GM19328 (cell line): ENCODE measurements around the gene LEFTY1.

Experiments
- ATAC-seq: cut with Tn5 transposase; IDR thresholded peaks from one replicate; pipeline ENCODE4 v1.9.1; 2021; ENCODE audit warnings: mild to moderate bottlenecking, moderate library complexity; ENCODE audit not compliant: unreplicated experiment

Gene LEFTY1

DNA sequence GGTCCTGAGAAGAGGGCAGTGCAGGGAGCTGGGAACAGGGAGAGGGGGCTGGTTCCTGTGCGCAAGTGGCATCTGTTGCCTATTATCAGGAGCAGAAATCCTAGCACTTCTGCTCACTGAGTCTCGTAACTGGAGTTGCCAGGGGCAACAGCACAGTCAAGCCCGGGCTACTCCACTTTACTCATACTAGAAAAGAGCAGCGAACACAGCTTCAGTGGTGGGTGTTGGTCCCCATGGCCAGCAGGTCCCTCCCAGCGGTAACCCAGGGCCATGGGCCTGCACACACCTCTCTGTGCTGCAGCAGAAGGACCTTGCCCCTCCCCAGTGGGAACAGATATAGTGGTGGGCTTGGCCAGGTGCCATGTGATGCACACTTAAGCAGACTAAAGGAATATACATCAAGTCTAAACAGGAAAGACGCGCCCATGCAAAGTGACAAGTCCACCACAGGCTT lies 26.6 kb upstream of the LEFTY1 start:
- no peak for ATAC-seq

DNA sequence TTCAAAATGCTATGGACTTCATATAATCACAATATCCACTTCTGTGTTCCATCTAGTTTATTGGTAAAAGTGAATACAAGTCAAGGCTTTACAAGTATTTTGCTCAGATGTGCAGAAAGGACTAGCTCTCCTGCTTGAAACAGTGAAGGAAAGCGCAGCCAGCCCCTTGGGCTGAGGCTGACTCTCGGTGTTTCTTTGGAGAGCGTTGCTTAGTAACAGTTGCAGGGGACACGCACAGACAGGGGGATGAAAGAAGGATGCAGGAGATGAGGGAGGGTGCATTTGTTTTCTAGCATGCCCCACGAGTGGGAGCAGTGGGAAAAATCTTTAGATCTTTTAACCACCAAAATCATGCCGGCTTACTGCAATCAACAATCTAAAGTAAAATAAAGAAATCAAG lies 26.0 kb upstream of the LEFTY1 start:
- no peak for ATAC-seq

DNA sequence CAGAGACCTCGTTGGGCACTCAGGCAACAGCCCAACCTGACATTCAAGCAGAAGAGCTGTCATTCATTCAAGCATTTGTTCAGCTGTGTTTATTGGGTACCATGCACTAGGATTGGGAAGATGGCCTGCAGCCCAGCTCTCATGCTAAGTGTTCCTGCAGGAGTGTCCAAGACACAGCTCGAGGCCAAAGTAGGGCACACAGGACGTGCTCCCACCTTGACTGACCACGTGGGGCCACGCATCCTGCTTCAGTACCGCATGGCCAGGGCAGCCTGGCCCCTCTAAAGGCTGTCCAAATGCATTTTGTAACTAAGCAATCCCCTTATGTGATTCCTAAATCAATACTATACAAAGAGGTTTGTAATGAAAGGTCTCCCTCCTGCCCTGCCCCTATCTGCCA lies 25.4 kb upstream of the LEFTY1 start:
- ATAC-seq, result no peak

DNA sequence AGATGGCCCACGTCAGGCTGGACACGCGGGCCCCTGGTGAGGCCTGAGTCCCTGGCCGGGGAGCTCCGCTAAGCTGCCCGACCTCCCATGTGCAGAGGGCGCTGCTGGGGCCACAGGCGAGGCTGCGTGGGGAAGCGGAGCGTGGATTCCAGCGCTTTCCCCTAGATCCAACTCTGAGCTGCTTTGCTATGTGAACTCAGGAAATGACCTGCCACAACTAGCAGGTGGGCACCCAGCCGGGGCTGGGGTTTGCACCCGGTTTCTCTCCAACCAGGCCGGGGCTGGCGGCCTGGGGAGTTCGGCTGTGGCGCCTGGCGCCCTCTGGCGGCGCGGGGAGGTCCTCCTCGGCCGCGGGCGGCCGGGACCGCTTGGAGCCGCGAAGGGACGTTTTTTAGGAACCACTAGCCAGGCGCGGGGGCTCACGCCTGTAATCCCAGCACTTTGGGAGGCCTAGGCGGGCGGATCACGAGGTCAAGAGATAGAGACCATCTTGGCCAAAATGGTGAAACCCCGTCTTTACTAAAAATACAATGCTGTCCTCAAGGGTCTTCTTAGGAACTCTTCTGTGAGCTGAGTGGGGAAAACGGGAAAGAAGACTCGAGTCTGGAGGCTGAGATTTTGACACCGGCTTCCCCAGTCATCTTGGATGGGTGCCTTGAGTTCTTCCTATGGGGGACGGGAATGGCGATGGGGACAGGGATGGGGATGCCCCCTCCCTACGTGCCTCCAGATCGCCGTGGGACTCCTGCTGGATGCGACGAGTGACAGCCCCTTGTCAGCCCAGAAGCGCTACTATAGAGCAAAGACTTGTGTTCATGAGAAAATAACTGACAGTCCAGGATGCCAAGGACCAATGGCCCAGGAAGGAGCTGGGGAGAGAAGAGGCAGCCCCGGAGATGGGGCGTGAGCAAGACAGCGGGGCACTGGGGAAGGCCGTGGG lies 22.5 kb upstream of the LEFTY1 start:
- no peak for ATAC-seq

DNA sequence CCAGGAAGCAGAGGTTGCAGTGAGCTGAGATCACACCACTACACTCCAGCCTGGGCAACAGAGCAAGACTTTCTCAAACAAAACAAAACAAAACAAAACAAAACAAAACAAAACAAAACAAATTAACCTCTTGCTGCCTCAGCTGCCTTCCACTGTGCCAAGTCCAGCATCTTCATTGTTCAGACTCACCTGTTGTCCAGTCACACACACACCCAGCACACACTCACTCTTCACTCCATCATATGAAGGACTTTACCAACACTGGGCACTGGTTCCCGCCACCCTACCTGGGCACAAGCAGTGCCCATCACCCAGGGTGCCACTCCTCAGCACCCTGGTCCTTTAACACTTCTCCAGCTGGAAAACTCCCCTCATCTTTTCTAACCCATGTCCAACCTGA lies 20.5 kb upstream of the LEFTY1 start:
- no peak for ATAC-seq

DNA sequence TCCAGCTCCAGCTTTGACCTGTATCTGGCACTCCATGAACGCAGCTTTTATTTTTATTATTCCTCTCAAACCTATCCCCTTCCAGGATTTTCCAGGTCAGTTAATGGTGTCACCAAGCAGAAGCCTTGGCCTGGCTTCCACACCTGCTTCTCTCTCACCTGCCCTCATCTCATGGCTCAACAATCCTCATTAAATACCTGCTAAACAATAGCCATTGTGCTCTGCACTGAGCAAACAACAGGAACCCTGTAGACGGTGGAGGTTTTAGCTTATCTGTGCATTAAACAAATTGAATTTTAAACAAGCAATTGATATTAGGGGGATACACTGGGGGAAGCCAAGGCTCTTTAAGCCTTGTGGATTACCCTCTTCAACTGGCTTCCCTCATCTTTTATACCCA lies 19.8 kb upstream of the LEFTY1 start:
- ATAC-seq, result no peak

DNA sequence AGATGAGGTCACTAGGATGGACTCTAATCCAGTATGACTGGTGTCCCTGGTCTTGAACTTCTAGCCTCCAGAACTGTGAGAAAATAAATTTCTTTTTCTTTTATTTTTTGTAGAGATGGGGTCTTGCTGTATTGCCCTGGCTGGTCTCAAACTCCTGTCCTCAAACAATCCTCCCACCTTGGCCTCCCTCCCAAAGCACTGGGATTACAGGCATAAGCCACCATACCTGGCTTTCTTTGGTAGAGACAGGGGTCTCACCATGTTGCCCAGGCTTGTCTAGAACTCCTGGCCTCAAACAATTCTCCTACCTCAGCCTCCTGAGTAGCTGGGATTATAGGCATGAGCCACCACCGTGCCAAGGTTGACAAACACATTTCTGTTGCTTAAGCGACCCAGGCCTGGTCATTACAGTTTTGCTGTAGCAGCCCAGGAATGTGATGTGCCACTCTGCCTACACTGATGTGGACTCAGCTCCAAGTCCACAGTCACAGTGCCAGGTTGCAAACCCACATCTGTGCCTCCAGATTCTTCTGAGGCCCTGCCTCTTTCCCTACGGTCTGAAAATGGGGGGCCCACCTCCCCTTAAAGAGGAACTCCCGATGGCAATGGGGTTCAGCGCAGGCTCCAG lies 19.2 kb upstream of the LEFTY1 start:
- ATAC-seq, result no peak

DNA sequence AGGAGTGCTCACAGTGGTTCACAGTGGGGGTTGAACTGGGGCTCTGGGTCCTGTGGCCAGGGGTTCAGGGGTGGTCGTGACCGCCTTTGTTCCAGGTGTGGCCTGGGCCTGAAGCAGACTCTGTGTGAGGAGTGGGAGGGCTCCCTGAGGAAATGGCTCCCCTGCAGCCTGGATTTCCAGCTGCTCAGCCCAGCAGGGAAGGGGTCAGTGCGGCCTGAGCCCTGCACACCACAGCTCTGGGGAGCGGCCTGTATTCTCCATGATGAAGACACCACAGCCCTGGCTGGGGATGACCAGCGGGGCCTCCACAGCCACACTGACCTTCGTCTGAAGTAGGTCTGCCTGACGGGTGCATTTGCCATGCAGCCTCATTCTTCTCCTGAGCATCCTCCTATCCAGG lies 18.4 kb upstream of the LEFTY1 start:
- ATAC-seq, result no peak

DNA sequence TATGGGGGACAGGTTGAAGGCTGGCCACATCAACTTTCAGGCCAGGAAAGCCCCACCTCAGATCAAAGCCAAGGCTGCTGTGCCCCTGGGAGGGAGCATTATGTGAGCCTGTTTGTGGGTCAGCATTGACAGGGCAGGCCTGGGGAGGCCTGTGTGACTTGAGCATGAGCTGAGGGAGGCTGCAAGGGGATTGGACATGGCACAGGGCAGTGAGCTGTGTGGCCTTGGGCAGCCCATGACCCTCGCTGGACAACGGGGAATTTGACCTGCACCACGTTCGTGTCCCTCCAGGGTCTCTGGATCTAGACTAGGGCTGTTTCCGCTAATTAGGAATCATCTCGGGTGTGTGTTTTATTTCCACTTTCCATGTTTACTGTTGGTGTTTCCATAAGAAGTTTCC lies 17.5 kb upstream of the LEFTY1 start:
- no peak for ATAC-seq

DNA sequence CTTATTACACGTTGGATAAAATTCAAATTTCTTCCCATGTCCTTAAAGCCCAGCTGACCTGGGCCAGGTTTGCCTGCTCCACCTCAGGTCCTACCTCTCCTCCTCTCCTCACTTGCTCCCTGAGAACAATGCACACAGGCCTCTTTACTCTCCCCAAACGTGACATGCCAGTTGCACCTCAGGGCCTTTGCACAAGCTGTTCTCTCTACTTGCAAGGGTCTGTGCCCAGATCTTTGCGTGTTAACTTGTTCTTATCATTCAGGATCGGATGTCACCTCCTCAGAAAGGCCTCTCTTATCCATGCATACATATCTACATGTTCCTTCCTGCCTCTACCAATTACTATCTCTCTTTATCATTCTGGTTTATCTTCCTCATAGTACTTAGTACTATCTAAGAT lies 14.7 kb upstream of the LEFTY1 start:
- no peak for ATAC-seq

DNA sequence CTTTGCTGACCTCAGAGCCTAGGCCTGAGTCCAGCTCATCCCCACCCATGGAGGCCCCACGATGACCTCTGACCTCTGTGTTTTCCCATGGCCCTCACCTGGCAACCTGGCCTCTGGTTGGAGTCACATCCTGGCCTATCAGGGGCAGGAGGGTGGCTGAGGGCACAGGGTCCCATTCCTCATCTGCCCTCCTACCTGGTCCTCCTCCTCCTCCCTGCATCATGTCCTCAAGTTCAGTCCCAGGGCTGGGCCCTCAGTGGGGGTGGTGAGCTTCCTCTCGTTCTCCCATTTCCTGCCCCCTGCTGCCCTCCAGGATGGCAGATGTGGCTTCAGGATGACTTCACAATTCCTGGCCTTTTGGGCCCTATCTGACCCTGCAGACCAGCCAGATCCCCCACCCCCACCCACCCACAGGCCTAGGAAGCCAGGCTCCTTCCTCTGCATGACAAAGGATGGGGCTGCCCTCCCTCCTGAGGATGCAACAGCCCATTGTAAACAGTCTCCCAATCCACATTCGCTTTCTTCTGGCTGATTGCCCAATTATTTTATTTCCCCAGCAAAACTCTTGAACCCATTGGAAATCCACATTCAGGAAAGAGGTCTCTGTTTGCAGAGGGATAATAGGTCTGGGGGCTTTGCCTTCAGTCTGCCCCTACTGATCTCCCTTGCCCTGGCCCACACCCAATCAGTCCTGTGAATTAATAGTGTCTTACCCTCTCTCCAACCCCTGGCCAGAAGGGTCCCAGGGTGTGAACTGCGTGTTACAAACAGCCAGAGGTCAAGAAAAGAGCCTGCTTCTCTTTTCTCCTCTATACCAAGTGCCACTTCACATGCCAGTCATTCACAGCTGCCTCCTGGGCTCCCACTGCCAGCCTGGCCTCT lies 10.3 kb upstream of the LEFTY1 start:
- ATAC-seq, result no peak

DNA sequence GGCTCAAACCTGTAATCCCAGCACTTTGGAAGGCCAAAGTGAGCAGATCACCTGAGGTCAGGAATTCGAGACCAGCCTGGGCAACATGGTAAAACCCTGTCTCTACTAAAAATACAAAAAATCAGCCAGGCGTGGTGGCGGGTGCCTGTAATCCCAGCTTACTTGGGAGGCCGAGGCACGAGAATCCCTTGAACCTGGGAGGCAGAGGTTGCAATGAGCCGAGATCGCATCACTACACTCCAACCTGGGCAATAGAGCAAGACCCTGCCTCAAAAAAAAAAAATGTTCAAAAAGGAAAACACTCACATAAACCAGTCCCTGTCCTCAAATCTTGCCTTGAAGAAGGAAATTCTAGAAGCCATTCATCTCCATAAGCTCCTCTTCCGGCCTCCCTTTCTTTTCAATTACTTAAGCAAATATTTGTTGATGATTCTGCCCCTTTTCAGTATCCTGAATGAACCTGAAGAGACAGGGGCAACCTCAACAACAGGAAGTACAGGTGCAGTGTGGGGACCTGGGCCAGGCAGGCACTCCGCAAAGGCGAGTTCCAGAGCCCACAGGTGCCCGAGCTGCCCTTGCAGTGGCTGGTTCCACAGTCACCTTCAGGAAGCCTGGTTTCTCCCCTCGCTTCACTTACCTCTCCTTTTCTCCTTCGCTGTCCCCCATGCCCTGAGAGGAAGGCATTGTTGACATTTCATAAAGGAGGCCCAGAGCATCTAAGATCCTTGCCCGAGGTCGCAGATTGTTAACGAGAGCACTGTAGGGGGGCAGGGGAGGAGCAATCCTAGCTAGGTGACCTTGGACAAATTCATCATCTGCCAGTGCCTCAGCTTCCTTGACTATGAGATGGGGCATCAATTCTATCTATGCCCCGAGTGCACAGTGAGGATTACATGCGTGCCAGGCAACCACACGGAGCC lies 8.9 kb upstream of the LEFTY1 start:
- ATAC-seq, result no peak

DNA sequence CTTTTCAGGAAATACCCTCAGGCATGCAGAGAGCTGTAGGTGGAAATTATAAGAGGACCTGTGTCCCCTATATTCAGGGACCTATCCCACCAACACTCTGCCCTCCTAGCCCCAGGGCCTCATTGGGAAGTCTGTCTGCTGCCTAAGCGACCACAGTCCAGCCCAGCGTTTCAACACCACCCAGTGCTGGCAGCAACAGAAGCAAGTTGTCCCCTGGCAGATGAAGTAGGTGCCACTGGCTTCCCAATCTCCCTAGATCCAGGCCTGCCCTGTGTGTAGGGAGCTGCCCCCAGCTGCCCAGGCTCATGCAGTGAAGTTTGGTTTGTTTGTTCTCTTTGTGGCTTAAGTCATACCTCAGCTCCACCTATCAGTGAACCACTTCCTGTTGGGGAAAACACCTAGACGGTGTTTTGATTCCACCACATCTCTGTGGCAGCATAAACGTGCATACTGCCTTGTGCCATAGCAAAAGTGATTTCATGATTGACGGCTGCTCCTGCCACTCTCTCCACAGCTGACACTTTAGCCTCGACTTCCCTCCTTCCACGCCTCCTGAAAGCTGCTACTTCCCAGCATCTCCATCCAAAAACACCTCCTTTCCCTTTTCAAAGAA lies 8.1 kb upstream of the LEFTY1 start:
- ATAC-seq, result peak; percentile 100

DNA sequence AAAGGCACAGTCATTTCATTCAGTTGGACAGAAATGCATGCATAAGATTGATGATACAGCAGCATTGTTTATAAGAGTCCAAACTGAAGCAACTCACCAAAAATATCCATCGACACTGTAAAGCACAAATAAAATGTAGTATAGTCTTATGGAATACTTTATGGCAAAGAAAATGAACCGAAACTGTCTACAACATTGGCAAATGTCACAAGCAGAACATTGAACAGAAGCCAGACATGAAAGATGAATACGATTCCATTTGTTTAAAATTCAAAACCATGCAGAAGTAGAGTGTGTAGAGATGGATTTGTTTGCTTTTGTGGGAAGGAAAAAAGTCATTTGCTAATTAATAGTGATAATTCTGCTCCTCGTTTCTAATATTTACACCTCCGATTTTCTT lies 7.5 kb upstream of the LEFTY1 start:
- ATAC-seq, result no peak

DNA sequence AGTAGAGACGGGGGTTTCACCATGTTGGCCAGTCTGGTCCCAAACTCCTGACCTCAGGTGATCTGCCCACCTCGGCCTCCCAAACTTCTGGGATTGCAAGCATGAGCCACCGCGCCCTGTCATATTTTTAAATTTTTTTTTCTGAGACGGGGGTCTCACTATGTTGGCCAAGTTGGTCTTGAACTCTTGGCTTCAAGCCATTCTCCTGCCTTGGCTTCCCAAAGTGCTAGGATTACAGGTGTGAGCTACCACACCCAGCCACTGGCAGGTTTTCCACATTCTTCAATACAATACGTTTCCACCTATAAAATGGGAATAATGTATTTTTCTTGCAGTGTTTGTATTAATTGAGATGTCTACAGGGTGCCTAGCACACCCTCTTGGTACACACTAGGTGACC lies 3.4 kb upstream of the LEFTY1 start:
- no peak for ATAC-seq

DNA sequence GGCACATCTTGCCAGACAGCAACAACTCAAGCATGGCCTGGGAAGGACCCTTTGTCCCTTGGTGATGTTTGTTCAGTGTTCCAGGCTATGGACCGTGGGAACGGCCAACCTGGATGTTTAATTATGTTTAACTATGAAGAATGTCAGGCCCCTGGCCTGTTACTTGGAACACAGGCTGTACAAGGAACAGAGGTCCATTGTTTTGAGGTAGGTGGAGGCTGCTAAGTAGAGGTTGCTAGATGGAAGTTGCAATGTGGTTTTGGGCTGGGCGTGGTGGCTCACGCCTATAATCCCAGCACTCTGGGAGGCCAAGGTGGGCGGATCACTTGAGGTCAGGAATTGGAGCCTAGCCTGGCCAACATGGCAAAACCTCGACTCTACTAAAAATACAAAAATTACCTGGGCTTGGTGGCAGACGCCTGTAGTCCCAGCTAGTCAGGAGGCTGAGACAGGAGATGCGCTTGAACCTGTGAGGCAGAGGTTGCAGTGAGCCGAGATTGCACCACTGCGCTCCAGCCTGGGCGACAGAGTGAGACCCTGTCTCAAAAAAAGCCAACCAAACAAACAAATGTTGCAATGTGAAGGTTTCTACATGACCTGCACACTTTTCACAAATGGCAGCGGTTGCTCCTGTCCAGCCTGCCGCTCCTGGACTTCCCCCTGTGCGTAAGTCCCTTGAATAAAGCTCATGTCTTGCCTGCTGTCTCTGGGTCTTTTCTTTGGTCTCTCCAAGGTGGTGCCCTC lies 2.5 kb upstream of the LEFTY1 start:
- ATAC-seq, result no peak

DNA sequence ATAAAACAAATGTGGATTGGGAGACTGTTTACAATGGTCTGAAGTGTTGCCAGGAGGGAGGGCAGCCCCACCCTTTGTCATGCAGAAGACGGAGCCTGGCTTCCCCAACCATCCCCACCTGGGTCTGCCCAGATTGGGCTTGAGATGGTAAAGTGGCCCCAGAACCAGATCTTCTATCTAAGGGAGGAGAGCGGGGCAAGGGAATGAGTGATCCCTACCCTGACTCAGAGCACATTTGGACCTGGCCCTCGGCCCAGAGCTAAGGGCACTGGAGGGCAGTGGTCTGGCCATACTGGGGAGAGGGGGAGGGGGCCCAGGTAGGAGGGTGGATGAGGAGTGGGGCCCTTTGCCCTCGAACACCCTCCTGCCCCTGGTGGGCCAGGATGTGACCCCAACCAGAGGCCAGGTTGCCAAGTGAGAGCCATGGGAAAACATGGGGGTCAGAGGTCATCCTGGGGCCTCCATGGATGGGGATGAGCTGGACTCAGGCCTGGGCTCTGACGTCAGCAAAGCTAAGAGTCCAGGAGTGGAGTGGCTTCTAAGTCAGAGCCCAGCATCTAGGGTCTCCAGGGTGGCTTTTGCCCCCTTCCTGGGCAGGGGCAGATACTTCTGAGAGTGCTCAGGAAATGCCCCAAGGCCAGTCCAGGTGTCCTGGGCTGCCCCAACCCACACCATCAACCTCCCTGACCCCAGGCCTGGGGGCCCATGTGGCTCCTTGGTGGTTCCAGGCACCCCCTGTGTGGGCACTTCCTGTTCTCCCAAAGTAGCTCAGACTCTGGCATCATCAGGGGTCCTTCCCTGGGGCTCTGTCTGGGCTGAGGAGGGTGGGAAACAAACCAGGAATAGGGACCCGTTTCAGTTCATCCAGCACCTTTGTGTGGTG lies 1.6 kb upstream of the LEFTY1 start:
- no peak for ATAC-seq

DNA sequence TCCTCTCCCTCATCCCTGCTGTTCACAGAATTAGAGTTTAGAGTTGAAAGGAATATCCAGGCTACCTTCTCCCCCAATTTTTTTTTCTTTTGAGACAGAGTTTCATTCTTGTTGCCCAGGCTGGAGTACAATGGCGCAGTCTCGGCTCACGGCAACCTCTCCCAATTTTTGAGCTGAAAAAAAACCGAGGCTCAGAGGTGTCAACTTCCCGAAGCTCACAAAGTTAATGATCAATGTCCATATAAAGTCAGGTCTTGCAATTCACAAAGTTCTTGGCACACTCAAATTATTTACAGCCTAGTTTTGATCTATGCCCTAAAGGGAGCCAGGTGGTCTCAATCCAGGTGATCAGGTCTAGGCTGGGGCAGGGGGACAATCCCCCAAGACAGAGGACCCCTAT lies 797 bp upstream of the LEFTY1 start:
- ATAC-seq, result no peak
